OCI-LY7 (cell line): ENCODE results near the gene DGKZ.

Experiments
- EZH2phosphoT487 ChIP-seq: fragments of 200-600 bp; sonication (generic); IDR thresholded peaks from 2 replicates; pipeline ENCODE4 v1.6.1; 2018; ENCODE audit warnings: low read depth, borderline replicate concordance, mild to moderate bottlenecking, mixed run types, antibody characterized with exemption, low read length, moderate library complexity, mixed read lengths
- TF ChIP-seq, protein P1 (sequence below): fragments of 200-600 bp; sonication (generic); conservative IDR thresholded peaks from 2 replicates; pipeline ENCODE4 v1.5.1; 2014; ENCODE audit warnings: mild to moderate bottlenecking, antibody characterized with exemption, low read length, moderate library complexity, mixed read lengths

DNA sequence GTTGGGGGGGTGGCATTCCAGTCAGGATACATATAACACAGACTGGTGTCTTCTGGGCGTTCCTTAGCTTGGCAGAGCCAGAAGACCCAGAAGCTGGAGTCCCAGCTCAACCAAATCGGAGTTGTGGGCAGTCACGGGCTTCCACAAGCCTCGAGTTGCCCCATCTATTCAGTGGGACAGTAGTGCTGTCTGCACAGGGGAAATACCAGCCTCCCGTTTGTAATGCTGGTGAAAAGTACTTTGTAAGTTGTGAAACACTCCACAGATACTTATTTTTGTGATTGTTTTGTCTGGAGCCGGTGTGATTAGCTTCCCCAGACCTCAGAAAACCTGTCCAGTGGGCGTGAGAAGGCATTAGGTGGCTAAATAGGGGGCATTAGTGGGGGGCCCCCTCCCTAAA lies 13.6 kb downstream of the DGKZ start:
- TF ChIP-seq, protein P1, sequence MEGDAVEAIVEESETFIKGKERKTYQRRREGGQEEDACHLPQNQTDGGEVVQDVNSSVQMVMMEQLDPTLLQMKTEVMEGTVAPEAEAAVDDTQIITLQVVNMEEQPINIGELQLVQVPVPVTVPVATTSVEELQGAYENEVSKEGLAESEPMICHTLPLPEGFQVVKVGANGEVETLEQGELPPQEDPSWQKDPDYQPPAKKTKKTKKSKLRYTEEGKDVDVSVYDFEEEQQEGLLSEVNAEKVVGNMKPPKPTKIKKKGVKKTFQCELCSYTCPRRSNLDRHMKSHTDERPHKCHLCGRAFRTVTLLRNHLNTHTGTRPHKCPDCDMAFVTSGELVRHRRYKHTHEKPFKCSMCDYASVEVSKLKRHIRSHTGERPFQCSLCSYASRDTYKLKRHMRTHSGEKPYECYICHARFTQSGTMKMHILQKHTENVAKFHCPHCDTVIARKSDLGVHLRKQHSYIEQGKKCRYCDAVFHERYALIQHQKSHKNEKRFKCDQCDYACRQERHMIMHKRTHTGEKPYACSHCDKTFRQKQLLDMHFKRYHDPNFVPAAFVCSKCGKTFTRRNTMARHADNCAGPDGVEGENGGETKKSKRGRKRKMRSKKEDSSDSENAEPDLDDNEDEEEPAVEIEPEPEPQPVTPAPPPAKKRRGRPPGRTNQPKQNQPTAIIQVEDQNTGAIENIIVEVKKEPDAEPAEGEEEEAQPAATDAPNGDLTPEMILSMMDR, result no peak
- no peak for TF ChIP-seq EZH2phosphoT487
